Stimulated activated CD4-positive, alpha-beta T cell treated with anti-CD3 and anti-CD28 coated beads, Interleukin-4, amount 100 ng/mL, for 48 hours (primary cell): ENCODE data around the gene KIF5A.
"Not testable (repeated sequence)": the region's sequence is repeated elsewhere in the genome, so short reads cannot be mapped to it uniquely, and the experiment has no call there.

Experiments used
- DNase-seq, 2 donors: peaks; one replicate each; pipeline ENCODE4 v3.0.0-alpha.2; 2020; ENCODE audit warnings: low read depth in 2 of 2

Gene KIF5A

DNA sequence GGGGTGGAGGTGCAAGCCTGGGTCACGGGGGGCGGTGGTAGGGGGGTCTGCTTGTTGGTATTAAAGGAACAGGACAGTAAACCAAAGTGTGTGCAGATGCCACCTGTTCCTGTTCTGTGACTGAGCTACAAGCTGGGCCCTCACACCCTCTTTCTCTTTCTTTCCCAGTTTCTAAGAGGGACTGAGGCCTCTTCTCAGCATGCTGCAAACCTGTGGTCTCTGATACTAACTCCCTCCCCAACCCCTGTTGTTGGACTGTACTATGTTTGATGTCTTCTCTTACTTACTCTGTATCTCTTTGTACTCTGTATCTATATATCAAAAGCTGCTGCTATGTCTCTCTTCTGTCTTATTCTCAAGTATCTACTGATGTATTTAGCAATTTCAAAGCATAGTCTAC, 34.2 kb downstream of the KIF5A start:
- DNase-seq, result no peak

DNA sequence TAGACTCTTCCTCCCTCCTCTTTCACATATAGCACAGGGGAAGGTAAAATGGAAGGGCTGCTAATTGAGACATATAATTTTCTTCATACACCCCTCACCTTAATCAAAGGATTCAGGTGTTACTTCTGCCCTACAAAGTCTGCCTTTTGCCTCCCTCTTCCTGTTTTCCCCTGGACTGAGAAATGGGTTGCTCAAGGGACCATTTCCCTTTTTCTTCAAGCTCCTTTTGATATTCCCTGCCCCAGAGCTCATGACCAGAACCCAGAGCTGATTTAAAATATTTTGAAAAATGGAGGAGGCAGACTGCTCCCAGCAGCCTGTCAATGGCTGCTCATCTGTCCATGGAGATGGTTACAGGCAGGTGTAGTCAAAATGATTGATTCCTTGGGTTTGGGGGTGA, 34.8 kb downstream of the KIF5A start:
- DNase-seq, result no peak

GRCh38 chr12:57585156-57585555, 35.3 kb downstream of the KIF5A start:
- DNase-seq, result no peak

GRCh38 chr12:57586128-57586527, 36.3 kb downstream of the KIF5A start:
- no peak for DNase-seq

- DNase-seq, result no peak
These were observed 37.1 kb downstream of the KIF5A start for GRCh38 chr12:57586832-57587429.

- DNase-seq, result not testable (repeated sequence)
These were observed 39.2 kb downstream of the KIF5A start for GRCh38 chr12:57588951-57589610.

DNA sequence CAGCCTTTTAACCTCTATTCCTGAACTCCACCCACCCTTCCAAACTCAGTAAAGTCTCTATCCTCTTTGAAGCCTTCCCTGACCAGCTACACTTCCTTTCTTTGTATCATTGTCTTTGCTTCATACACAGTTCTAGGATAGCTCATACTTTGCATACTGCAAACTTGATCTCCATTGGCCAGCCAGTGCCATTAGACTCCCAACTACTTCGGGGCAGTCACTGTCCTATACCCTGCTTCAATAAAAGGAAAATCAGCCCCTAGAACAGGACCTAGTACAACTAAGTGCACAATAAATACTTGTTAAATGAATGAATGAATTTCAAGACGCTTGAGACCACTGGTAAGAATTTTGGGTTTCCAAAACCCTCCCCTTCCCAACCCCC, 40.6 kb downstream of the KIF5A start:
- DNase-seq, result no peak

DNA sequence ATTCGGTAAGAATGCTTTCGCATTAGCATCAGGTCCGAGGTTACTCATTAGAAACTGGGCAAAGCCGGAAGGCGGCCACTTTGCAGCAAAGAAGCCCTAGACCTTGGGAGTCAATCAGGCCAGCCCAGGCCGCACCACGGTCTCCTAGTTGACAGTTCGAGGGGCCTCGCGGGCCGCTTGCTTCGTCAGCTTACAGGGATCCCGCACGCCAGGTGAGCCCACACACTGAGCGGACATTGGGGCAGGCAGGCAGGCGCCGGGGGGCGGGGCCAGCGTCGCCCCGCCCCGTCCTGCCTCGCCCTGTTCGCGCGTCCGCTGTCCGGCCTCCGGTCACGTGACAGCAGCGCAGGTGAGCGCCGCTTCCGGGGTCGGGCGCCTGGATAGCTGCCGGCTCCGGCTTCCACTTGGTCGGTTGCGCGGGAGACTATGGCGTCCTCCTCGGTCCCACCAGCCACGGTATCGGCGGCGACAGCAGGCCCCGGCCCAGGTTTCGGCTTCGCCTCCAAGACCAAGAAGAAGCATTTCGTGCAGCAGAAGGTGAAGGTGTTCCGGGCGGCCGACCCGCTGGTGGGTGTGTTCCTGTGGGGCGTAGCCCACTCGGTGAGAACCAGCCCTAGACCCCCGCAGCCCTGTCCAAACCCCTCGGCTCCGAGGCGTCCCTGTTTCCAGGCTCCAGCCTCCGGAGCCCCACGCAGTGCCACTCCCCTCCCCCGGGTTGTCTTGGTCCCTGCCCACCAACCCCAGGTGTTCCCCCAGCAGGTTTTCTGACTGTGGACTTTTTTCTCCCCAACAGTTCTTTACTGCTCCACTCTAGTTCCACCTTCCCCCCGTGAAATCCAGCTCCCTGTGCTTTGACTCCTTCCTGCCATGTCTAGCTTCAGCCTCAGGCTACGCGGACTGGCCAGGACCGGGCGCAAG, 41.3 kb downstream of the KIF5A start, which contains the start of gene PIP4K2C:
Gene PIP4K2C, plus strand, starts transcription at position 329 of the 918 bp plus-strand sequence. Its CDS starts 98 bp downstream, at position 427.
- peak; percentile 58 to 74 for DNase-seq

DNA sequence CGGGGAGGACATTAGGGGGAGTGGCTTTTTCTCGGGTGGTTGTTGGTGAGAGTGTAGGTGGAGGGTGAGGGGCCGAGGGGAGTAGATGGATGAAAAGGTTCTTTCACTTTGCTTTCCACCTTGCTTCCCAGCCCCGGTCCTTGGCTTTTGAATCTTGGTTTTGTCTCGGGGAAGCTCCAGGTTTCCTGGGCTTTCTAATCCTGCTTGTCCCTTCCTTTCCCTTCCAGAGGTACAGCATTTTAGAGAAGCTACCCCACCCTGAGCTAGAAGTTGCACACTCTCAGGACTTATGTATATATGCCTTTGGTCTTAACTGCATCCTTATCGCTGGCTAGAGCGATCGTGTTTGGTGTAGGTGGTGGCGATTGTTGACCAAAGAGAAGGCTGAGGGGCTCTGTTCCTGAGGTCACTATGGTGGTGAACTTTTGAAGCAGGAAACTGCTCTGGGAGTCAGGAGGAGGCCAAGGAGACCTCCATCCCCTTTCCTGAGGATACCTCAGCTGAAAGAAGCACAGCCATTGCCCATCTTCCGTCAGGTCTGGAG, 42.0 kb downstream of the KIF5A start:
- DNase-seq, result no peak

DNA sequence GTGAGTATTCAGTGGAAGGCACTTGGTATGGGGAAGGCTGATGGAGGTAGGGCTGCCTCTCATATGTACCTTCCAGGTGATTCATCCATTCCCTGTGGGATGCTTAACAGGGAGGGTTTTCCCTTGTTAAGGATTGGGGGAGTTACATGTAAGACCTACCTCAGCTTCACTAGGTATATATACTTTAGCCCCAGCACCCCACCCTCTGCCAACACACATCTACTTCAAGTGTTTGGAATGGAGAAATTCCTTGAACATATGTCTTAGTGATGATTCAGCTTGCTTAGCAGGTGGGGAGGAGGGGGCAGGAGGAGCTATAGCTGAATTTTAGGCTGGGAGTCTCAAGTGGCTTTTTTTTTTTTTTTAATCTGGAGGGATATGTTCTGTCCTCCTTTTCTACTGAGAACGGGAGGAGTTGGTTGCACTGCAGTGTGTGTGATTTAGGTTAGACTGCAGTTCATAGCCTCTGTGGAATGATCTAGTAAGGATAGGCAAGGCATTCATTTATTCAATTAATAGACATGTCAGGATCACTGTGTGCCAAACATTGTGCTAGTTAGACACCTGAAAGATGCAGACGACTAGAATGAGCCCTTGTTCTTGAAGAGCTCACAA, 42.8 kb downstream of the KIF5A start:
- no peak for DNase-seq

DNA sequence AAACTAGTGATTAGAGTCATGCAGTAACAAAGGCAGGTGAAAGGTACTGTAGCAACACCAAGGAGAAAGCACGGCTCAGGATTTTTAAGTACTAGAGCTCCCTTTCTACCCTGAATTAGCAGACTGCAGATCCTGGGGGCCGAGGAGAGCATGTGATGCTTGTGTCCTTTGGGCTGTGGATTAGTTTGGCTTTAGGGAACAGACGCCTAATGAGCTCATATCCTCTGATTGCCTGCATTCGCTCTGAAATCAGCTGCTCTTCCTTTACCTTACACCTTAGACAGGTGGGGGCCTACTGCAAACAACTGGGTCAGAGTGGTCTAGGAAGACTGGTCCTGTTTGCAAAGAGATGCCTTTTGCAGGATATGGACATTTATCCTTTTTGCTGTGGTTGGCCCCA, 43.3 kb downstream of the KIF5A start:
- DNase-seq, result no peak

DNA sequence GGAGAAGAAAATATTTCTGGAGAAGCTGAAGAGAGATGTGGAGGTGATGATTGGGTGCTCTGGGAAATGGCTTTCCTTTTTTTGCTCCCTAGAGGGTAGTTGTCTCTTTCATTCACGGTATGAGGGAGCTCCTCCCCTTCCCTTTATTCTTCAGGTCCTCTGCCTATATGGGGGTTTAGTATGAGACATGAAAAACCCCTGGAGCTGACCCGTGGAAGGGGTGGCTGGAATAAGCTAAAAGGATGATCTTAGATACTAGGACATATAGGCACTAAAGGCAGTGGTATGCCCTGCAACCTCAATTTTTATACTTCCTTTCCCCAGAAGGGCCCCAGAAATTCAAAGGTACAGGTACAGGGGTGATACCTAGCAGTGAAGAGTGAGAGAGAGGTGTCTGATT, 50.6 kb downstream of the KIF5A start:
- DNase-seq, result no peak

DNA sequence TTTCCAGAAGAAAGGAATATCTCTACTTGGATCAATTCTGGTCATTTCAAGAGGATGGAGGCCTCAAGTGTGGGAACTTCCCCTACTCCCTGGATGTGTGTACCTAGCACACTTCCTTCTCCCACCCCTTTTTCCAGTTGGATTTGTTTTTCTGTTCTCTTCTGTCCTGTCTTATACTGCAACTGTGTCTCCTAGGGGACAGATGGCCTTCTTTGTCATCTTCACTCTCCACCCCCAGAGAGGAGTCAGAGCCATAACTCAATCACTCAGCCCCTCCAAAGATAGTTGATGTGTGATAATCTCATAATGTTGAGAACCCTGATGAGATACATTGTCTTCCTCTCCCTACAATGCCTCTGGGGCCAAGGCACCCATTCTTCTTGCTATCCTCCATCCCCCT, 52.7 kb downstream of the KIF5A start:
- DNase-seq, result no peak

- no peak for DNase-seq
These were observed 53.5 kb downstream of the KIF5A start for GRCh38 chr12:57603324-57603723.

GRCh38 chr12:57603815-57604453, 54.1 kb downstream of the KIF5A start:
- DNase-seq, result no peak

DNA sequence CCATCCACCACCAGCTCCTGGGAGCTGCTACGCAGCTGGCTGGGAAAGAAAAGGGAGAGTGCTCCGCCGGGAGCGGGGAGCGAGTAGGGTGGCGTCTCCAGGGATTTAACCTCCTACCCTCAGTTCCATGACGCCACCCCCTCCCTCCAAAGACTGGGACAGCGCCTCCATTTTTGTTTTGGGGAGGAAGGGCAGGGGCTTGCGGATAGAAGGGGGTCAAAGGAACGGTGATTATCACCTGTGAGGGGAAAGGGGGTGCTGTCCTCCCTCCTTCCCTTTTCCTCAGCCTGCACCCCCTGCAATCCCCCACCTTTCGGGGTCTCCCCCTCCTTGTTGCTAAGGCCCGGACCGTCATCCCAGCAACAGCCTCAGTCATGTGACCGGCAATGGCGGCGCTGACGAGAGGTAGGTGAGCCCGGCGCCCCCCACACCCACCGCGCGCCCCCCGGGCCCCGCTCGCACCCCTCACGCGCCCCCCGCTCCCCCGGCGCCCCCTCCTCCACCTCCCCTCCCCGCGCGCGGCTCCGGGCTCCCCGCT, 54.7 kb downstream of the KIF5A start, which contains the start of gene DTX3:
Gene DTX3, plus strand, starts transcription at position 371 of the 538 bp plus-strand sequence. CDS start 1,694 bp downstream, outside the sequence.
- no peak for DNase-seq

- no peak for DNase-seq
These were observed 55.4 kb downstream of the KIF5A start for GRCh38 chr12:57604992-57605810.

GRCh38 chr12:57605811-57606311, 56.0 kb downstream of the KIF5A start:
- DNase-seq, result no peak

- no peak for DNase-seq
These were observed 56.6 kb downstream of the KIF5A start for GRCh38 chr12:57606399-57606798.

DNA sequence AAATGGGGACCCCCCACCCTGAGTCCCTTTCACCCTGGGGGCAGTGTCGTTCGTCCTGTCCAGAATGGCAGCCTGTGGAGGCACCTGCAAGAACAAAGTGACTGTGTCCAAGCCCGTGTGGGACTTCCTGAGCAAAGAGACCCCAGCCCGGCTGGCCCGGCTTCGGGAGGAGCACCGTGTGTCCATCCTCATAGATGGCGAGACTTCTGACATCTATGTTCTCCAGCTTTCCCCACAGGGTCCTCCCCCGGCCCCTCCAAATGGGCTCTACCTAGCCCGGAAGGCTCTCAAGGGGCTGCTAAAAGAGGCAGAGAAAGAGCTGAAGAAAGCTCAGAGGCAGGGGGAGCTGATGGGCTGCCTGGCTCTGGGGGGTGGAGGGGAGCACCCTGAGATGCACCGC, 57.0 kb downstream of the KIF5A start:
- no peak for DNase-seq
